Measurements from ENCODE around the gene ALX4. TPM values are rescaled to one million over a fixed set of nuclear protein-coding genes. Genes with fewer than 3 reads are reported as not detected.

Gene ALX4
- total RNA-seq, 4 donors from 2014 or later = 0.10 to 0.11 TPM; not detected in 2

DNA sequence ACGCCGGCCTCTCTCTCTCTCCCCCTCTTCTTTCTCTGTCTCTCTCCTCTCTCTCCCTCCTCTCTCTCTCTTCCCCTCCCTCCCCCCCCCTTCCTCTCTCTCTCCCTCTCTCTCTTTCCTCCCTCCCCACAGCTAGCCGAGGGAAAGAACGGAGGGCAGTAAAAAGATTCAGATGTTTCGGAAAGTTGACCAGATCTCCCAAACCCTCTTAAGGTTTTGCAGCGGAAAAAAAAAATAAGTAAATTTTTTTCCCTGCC lies 195 bp upstream of the ALX4 start:
- Histone ChIP-seq H3K36me3 (no peaks in the 10 kb centered on the region), H3K27ac (no peak overlapping the region), H3K27me3 (peaks cover 67% of the 10 kb centered on the region), H3K9me3 (no peaks in the 10 kb centered on the region), H3K4me1 (peaks cover 27 to 33% of the 10 kb centered on the region in 2 donors), H3K4me3 (replicated peaks in 1 of 3) (peak overlapping the region in 1 of 3 donors; percentile 21)
- intact Hi-C loops (cut with DNase I) = no loop called here
- 6 to 8% methylated on average over 6 of the region's 6 CpGs for WGBS, 2 donors
- no peak for DNase-seq
- TF ChIP-seq, protein P1, sequence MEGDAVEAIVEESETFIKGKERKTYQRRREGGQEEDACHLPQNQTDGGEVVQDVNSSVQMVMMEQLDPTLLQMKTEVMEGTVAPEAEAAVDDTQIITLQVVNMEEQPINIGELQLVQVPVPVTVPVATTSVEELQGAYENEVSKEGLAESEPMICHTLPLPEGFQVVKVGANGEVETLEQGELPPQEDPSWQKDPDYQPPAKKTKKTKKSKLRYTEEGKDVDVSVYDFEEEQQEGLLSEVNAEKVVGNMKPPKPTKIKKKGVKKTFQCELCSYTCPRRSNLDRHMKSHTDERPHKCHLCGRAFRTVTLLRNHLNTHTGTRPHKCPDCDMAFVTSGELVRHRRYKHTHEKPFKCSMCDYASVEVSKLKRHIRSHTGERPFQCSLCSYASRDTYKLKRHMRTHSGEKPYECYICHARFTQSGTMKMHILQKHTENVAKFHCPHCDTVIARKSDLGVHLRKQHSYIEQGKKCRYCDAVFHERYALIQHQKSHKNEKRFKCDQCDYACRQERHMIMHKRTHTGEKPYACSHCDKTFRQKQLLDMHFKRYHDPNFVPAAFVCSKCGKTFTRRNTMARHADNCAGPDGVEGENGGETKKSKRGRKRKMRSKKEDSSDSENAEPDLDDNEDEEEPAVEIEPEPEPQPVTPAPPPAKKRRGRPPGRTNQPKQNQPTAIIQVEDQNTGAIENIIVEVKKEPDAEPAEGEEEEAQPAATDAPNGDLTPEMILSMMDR (IDR thresholded peaks at IDR 0.05) = no peak
- TF ChIP-seq POLR2A (IDR thresholded peaks at IDR 0.05) = no peak

DNA sequence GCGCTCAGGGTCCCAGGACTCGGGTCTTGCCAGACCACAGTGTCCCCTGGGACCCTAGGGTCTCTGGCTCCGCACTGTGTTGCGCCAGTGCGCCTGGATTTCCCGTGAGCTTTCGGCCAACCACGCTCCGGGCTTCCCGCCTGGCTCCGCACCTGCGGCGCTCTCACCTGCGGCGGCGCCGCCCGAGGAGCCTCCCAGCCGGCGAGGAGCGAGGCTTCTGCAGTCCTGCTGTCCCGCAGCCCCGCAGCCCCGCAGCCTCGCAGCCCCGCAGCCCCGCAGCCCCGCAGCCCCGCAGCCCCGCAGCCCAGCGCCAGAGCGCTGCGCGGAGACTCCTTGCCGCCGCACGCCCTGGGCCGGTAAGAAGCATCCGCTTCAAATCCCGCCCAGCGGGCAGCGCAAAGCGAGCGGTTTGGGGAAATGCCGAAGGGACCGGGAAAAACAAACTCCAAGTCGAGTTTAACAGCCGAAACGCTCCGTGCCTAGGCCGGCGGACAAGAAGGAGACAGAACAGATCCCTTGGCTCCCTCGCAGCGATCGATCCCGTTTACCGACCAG lies 939 bp downstream of the ALX4 start:
- H3K9me3 ChIP-seq = no peaks in the 10 kb centered on the region
- H3K4me3 ChIP-seq (replicated peaks in 1 of 3) = peak overlapping the region in 1 of 3 donors; percentile 21
- peaks cover 32 to 45% of the 10 kb centered on the region in 2 donors for H3K4me1 ChIP-seq
- TF ChIP-seq, protein P1 (IDR thresholded peaks at IDR 0.05) = no peak
- no peak for TF ChIP-seq POLR2A (IDR thresholded peaks at IDR 0.05)
- 5 to 19% methylated on average over 20 to 21 of the region's 57 CpGs for WGBS, 2 donors
- no peak overlapping the region for H3K27ac ChIP-seq
- intact Hi-C loops (cut with DNase I) = no loop called here
- peaks cover 71% of the 10 kb centered on the region for H3K27me3 ChIP-seq
- DNase-seq = no peak
- no peaks in the 10 kb centered on the region for H3K36me3 ChIP-seq

DNA sequence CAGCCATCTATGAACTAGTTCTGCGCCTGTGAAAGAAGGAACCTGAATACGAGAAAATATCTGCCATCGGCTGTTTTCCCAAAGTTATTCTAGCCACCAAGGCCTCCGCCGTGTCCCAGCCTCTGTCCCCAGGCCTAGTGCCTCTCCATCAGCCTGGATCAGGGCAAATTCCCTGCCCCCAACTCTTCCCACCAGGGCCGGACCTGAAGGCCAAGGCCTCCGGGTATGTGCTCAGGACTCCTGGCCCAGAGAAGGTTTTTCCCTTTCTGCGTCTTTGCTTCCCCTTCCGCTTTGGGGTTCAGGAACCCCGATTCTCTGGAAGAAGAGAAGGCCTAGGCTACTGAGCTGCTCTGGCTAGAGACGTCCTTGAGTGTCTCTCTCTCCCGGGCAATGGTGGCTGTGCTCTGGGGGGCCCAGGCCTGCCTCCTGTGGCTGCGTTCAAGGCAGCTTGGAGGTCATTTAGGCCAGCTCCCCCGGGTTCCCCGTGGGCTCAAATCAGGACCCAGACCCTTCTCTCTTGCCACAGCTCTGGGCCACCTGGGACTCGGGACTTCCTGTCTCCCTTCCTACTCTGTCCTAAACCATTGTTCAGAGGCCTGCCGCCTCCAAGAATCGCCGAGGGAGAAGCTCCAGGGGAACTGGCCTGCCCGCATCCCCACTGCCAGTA lies 1.6 kb downstream of the ALX4 start:
- H3K36me3 ChIP-seq = no peaks in the 10 kb centered on the region
- no peaks in the 10 kb centered on the region for H3K9me3 ChIP-seq
- H3K4me1 ChIP-seq = peaks cover 32 to 48% of the 10 kb centered on the region in 2 donors
- WGBS, 2 donors = 73 to 75% methylated on average over 13 to 19 of the region's 20 CpGs
- intact Hi-C loops (cut with DNase I) = no loop called here
- no peak for DNase-seq
- no peak overlapping the region for H3K27ac ChIP-seq
- H3K27me3 ChIP-seq = peaks cover 72% of the 10 kb centered on the region
- TF ChIP-seq, protein P1 (IDR thresholded peaks at IDR 0.05) = no peak
- no peak for TF ChIP-seq POLR2A (IDR thresholded peaks at IDR 0.05)
- no peak overlapping the region for H3K4me3 ChIP-seq (replicated peaks in 1 of 3)

DNA sequence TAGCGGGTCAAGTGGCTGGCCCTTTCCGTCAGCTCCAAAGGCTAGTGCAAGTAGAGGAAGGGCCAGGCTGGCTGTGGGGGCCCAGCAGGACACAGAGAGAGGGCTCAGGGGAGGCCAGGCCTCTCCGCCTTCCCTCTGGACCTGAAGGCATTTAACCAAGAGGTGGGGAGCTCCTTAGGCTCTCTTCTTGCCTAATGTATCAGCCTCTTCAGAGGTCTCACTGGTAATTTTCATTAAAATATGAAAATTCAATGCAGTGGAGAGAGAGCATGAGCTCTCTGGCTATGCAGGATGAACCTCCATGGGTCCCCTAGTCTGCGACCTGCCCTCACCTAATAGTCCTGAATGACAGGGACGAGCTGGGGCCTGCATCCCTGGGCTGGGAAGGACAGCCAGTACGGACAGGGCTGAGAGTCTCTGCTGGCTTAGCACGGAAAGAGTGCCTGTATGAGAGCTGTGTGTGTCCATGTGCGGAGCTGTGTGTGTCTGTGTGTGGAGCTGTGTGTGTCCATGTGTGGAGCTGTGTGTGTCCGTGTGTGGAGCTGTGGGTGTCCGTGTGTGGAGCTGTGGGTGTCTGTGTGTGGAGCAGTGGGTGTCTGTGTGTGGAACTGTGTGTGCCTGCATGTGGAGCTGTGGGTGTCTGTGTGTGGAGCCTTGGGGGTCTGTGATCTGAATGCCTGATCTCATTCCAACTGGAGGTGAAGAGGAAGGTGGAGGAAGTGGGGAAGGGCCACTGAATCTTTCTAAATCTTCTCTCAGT lies 2.4 kb downstream of the ALX4 start:
- H3K4me3 ChIP-seq (replicated peaks in 1 of 3) = no peak overlapping the region
- H3K4me1 ChIP-seq = peaks cover 32 to 48% of the 10 kb centered on the region in 2 donors
- no peak for DNase-seq

More for the DNA sequence above, 2.4 kb downstream of the ALX4 start:
- H3K36me3 ChIP-seq = no peaks in the 10 kb centered on the region
- peaks cover 69% of the 10 kb centered on the region for H3K27me3 ChIP-seq
- H3K9me3 ChIP-seq = no peaks in the 10 kb centered on the region
- WGBS, 2 donors = 93 to 98% methylated on average over 10 of the region's 10 CpGs
- TF ChIP-seq, protein P1 (IDR thresholded peaks at IDR 0.05) = no peak
- no peak for TF ChIP-seq POLR2A (IDR thresholded peaks at IDR 0.05)
- intact Hi-C loops (cut with DNase I) = no loop called here
- no peak overlapping the region for H3K27ac ChIP-seq
